Measurements from ENCODE around the gene IP6K1. TPM values are rescaled to one million over a fixed set of nuclear protein-coding genes. Genes with fewer than 3 reads are reported as not detected.
A peak's percentile ranks its signal among the peaks of the same experiment; 100 is the strongest.
"Not testable (repeated sequence)": the region's sequence is repeated elsewhere in the genome, so short reads cannot be mapped to it uniquely, and the experiment has no call there.

Gene IP6K1
- total RNA-seq, 1 experiment from 2014 or later: 31.0 TPM

DNA sequence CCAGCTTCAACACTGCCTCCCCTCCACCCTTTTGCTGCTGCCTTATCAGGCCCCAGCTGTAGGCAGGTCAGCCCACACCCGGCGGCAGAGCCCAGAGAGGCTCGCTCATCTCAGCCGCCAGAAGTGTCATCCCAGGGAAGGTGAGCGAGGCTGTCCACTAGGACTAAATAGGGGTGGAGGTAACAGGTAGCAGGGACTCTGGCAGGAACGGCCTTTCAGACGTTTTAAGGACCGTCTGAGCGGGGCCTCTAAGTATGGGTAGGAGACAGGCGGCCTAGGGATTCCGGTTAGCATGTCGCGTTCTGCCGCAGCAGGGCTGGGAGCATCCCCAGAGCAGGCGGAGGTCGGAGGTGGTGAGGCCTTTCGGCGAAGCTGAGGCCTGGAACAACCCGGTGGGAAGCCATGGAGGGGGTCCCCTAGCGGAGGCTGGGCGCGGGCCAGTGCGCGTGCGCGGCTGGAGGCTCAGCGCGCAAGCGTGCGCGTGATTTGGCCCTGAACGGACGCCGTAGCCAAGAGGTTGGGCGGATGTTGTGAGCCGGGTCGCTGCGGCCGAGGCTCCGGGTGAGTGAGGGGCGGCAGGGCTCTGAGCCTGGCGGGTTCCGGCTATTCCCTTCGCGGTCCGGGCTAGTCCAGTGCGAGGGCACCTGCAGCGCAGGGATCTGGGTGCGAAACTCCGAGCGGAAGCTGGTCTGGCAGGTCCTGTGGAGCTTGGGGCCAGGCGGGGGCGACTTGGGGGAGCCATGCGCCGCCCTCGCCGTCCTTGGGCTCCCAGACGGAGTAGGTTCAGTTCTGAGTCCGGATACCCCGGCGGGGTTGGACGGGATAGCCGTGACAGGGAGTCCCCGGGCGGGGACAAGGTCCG, 97.1 kb downstream of the IP6K1 start, which contains the start of the genes MST1 and RNF123:
TSS of gene MST1 (minus strand) at position 429 of the 862 bp plus-strand sequence. CDS start 783 bp downstream, outside the sequence.
TSS of gene RNF123 (plus strand) at position 512 of the 862 bp plus-strand sequence. CDS start 1,609 bp downstream, outside the sequence.
- peak; percentile 60 for DNase-seq (ENCODE audit: low spot score)

DNA sequence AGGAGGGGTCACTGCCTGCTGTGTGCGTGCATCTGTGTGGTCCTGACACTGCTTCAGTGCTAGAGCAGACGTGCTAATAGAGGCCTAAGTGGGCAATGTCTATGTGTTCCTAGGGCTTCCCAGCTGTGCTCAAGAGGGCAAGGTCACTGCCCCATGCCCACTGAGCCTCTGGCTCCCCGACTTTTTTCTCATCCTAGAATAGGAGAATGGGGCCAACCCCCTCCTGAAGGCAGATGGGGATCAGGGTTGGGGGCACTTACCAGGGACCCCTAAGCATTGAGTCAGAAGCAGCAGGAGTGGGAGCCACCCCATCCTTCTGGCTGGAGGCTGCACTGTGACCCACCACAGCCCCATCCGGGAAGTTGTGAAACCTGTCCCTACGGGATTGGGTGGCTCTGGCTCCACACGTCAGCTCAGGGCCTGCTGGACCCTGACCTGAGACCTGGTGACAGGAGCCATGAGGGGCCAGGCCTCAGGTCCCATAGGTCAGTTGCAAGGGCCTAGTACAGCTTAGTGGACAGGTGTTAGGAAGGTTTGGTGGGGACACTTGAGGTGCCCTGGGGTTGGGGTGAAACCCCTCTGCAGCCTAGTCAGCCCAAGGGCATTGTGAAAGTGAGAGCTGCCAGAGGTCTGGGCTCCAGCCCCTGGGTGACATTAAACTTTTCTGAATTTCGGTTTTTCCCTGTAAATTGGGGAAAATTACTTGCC, 97.8 kb downstream of the IP6K1 start:
- DNase-seq (ENCODE audit: low spot score): not testable (repeated sequence)

DNA sequence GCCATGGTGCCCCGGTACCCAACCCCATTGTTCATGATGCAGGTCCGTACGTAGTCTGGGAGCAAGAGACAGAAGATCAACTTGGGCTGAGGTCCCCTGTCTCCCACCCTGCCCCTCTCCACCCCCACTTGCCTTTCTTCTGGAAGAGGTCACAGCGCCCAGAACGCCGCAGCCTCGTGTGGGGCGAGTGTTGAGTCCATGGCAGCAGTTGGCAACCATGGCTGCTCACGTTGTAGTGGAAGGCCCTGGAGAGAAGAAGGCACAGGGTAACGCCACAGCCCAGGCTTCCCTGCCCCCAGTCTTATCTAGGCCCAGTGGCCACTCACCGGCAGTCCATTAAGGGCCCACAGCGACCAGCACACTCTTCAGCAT, 98.9 kb downstream of the IP6K1 start:
- not testable (repeated sequence) for DNase-seq (ENCODE audit: low spot score)

DNA sequence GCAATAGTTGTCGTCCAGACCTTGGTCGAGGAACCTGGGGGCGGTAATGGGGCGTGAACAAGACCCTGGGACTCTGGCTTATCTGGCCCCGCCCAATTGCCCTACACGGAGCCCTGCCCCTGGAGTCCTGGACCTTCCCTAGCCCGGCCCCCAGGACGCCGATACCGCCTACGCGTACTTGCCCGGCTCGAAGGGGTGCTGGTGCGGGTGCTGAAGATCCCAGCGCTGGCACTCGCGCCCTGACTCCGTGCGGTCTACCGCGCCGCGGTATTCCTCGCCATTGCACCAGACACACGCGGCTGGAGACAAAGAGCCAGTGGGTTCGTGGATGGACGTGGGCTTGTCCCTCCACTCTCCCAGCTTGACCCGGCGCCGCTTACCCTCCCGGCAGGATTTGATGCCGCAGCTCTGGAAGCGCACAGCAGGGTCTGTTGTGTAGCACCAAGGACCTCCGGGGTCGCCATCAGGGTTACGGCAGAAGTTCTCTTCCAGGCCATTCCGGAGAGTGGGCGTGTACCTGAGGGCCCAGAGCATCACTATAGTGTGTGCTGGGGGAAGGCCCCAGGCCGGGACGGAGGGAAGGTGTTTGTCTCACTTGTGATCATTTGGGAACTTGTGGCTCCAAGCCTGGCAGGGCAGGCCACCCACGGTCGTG, 99.4 kb downstream of the IP6K1 start:
- DNase-seq (ENCODE audit: low spot score): not testable (repeated sequence)

DNA sequence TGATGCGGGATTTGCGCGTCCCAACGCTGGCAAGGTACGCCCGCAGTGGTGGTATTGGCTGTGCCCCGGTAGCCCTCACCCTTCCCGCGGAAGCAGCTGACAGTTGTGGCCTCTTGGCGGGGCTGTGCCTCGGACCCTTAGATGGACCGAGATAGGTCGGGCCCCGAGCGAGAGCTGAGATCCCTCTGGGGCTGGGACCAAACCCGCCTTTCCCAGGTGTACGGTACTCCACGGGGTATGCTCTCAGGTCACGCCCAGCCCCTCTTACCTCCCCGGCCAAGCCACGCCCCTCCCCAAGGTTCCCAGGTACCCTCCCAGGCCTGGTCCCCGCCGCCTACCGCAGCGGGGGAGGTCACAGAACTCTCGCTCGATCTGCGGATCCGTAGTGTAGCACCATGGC, 100.0 kb downstream of the IP6K1 start:
- DNase-seq (ENCODE audit: low spot score): not testable (repeated sequence)

DNA sequence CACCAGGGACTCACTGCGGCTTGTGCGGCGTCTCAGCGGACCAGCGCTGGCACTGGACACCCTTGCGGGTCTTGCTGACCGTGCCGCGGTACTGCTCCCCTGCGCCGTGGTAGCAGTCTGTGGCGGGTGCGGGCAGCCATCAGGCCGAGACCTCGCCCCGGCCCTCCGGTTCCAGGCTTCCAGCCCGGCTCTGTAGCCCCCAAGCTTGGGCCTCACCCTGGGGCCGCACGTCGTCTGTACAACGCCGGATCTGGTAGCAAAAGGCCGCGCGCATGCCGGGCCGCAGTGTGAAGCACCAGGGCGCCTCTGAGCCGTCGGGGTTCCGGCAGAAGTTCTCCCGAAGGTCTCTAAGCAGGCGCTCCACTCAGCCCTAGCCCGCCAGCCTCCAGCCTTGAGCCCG, 100.5 kb downstream of the IP6K1 start:
- DNase-seq (ENCODE audit: low spot score): not testable (repeated sequence)

DNA sequence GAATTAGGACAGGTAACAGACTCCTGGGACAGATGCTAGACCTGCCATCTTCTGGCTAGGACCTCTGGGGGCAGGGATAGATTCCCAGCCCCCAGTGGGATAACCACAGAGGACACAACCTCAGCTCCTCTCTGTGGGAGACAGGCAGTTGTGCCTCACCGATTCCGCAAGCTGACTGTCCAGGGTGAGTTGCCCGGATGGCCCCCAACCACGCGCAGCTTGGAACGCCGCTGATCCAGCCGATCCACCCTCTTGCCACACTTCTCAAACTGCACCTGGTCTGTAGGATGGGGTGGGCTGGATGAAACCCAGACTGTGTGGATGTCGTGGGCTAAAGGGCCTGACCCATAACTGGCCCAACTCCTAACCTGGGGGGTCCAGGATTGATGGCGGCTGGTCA, 101.2 kb downstream of the IP6K1 start:
- DNase-seq (ENCODE audit: low spot score): not testable (repeated sequence)

DNA sequence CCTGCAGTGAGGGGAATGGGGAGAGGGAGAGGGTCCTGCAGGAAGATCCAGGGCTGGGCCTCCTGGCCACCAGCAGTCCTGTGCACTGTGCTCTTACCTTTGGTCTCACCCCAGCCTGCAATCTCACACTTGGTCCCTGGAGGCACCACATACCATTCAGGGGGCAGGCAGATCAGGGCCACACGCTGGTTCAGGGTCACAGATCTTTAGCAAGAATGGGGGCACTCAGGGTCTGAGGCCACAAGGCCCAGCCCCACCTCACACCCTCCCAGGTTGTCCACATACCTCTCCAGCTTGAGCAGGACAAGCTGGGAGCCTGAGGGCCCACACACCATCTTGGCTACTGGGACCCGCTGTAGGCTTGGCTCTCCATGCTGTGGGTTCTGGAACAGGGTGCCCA, 101.9 kb downstream of the IP6K1 start:
- DNase-seq (ENCODE audit: low spot score): not testable (repeated sequence)

DNA sequence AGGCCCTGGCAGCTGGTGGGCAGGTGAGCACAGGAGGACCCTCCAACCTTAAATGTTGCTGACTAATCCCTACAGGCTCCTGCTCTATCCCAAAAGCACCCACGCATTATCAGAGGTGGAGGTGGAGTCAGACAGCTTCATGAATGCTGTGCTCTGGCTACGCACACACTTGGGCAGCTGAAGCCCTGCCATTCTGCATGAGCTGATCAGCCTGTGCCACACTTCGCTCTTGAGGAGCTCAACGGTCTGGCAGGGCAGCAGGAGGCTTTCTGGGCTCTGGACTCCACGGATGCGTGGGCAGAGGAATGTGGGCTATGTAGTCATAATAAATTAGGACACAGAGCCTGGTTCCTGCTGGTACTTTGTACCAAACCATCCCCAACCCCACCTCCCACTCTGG, 103.2 kb downstream of the IP6K1 start:
- no peak for DNase-seq (ENCODE audit: low spot score)

DNA sequence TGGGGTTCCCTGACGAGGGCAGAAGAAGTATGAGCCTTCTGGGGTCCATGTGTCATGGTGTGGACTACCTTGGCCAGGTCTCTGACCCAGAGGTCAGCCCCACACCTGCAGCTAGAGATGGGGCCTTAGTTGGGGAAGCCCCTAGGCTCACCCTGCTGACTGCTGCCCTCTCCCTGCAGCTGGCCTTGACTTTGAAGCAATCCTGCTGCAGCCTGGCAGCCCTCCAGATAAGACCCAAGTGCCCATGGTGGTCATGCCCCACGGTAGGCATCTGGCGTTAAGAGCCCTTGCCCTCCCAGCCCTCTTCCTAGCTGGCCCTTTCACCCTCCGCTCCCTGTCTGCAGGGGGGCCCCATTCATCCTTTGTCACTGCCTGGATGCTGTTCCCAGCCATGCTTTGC, 104.8 kb downstream of the IP6K1 start:
- no peak for DNase-seq (ENCODE audit: low spot score)

DNA sequence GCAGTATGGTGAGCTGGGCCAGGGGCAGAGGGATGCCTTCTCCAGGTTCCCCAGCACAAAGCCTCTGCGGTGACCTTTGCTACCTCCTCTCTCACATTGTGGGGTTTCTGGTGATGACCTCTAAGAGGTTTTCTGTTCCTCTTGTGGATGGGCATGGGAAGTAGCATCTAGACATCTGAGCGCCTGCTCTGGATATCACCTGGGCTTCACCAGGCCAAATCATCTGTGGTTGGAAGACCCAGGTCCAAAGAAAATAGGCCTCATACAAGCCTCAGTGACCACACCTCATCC, 105.2 kb downstream of the IP6K1 start:
- DNase-seq (ENCODE audit: low spot score): no peak

DNA sequence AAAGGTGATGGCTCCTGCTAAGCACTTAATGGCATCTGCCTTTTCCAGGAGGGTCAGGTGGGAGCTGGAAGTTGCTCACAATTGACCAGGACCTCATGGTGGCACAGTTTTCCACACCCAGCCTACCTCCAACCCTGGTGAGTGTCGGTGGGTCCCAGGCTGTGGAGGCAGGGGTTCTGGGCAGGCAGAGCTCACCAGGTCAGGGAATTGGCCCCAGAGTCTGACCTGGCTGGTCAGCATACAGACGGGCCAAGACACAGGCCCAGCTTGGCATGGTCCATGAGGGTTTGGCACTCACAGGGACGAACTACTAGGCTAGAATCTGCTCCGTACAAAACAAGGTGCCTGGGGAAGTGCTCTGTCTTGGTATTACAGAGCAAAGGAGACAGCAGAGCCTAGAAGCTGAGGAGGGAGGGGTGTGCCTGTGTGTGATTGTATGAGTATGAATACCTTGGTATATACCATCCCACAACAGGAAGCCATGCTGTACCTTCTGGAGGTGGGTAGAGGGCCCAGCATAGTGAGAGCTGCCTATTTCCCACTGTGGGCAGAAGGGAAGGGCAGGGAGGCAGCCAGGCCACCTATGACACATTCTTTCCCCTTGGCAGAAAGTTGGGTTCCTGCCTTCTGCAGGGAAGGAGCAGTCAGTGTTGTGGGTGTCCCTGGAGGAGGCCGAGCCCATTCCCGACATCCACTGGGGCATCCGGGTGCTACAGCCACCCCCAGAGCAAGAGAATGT, 105.7 kb downstream of the IP6K1 start:
- DNase-seq (ENCODE audit: low spot score): no peak

DNA sequence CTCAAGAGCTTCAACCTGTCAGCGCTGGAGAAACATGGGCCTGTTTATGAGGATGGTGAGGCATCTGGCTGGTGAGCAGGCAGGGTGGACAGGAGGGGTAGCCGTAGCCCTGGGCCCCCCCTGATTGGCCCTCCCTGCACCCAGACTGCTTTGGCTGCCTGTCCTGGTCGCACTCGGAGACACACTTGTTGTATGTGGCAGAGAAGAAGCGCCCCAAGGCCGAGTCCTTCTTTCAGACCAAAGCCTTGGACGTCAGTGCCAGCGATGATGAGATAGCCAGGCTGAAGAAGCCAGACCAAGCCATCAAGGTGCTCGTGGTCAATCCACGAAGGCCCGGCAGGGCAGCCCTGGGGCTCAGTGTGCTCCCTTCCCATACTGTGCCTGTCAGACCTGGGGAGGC, 110.4 kb downstream of the IP6K1 start:
- DNase-seq (ENCODE audit: low spot score): no peak

DNA sequence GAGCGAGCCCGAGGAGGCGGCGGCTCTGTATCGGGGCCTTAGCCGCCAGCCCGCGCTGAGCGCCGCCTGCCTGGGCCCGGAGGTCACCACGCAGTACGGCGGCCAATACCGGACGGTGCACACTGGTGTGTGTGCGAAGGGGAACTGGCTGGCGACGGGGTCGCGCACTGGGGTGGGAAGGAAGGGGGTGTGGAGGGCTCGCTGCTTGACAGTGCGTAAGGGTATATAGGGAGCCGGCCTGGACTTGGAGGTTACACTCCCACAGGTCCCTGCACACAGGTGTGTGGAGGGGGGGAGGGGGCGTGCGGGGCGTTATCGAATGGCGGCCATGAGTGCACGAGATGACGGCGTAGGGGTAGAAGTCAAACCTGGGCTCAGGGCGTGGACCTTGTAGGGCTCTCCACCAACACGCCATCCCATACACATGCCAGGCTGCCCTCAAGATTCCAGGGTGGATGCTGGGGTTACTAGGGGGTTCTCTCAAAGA, 111.8 kb downstream of the IP6K1 start:
- DNase-seq (ENCODE audit: low spot score): no peak

Other genes with a start within 250 kb of the IP6K1 start
- gene BSN, start 232.1 kb downstream of the IP6K1 start, total RNA-seq (2014; rRNA removed; shearing (Covaris generic)): 0.10 and 0.12 TPM in 2 replicates
- 120 and 144 TPM in 2 replicates for gene APEH, start 112.2 kb downstream of the IP6K1 start, total RNA-seq (2014; rRNA removed; shearing (Covaris generic))
- gene MST1, start 97.1 kb downstream of the IP6K1 start, total RNA-seq (2014; rRNA removed; shearing (Covaris generic)): 0.72 and 2.0 TPM in 2 replicates
- 17.3 and 55.0 TPM in 2 replicates for gene RNF123, start 97.0 kb downstream of the IP6K1 start, total RNA-seq (2014; rRNA removed; shearing (Covaris generic))
- 0.41 and 1.0 TPM in 2 replicates for gene AMIGO3, start 66.9 kb downstream of the IP6K1 start, total RNA-seq (2014; rRNA removed; shearing (Covaris generic))
- gene GMPPB, start 62.6 kb downstream of the IP6K1 start, total RNA-seq (2014; rRNA removed; shearing (Covaris generic)): 25.6 and 27.3 TPM in 2 replicates
- gene CDHR4, start 13.3 kb upstream of the IP6K1 start, total RNA-seq (2014; rRNA removed; shearing (Covaris generic)): not detected in 2 replicates
- gene INKA1, start 16.7 kb upstream of the IP6K1 start, total RNA-seq (2014; rRNA removed; shearing (Covaris generic)): 2.8 and 6.4 TPM in 2 replicates
- gene UBA7, start 27.4 kb upstream of the IP6K1 start, total RNA-seq (2014; rRNA removed; shearing (Covaris generic)): 13.1 and 19.7 TPM in 2 replicates
- gene TRAIP, start 70.0 kb upstream of the IP6K1 start, total RNA-seq (2014; rRNA removed; shearing (Covaris generic)): 12.8 and 16.1 TPM in 2 replicates
- gene CAMKV, start 83.4 kb upstream of the IP6K1 start, total RNA-seq (2014; rRNA removed; shearing (Covaris generic)): not detected in 2 replicates
- 1.1 and 1.9 TPM in 2 replicates for gene MST1R, start 117.3 kb upstream of the IP6K1 start, total RNA-seq (2014; rRNA removed; shearing (Covaris generic))
- 11.0 and 12.0 TPM in 2 replicates for gene MON1A, start 143.3 kb upstream of the IP6K1 start, total RNA-seq (2014; rRNA removed; shearing (Covaris generic))
- gene RBM6, start 153.6 kb upstream of the IP6K1 start, total RNA-seq (2014; rRNA removed; shearing (Covaris generic)): 31.8 and 36.6 TPM in 2 replicates

Measured in A172 (cell line).